H1 (cell line): Measurements from ENCODE around the gene SOHLH1. TPM values are rescaled to one million over a fixed set of nuclear protein-coding genes. Genes with fewer than 3 reads are reported as not detected.

Experiments used
- ATF3 ChIP-seq: IDR thresholded peaks from 2 replicates; pipeline ENCODE4 v1.6.1; 2011; ENCODE audit warnings: low read depth, mild to moderate bottlenecking, low read length; ENCODE audit not compliant: insufficient read depth
- CHD7 ChIP-seq: fragments of 300-600 bp; sonication (generic); IDR thresholded peaks from 2 replicates; pipeline ENCODE4 v1.7.1; 2012; ENCODE audit warnings: low read length, moderate library complexity, mild to moderate bottlenecking, inconsistent platforms; ENCODE audit not compliant: insufficient replicate concordance
- polyA plus RNA-seq, 7 experiments: library from polyadenylated mRNA; depleted of rRNA in 3 of 7; stranded (reverse) in 5 of 7; unstranded in 2 of 7; fragments of >200 nt in 5 of 7; fragments of 200-250 nt in 2 of 7; gene quantifications; 1 replicate in 5 of 7; 2 replicates in 1 of 7; 4 replicates in 1 of 7; pipeline versions ENCODE4 v1.2.1 to v1.2.3, GENCODE V29; 2011 to 2013; ENCODE audit warnings: missing spikeins in 2 of 7, mixed read lengths in 2 of 7
- total RNA-seq: library from RNA; stranded (reverse); fragmentation: NEBNext Ultra II Directional; extraction: Animal tissue kit (Norgen Biotek cat#: 25700); gene quantifications from 2 replicates; pipeline ENCODE4 v1.2.1, GENCODE V29; 2021

SOHLH1 gene
- total and polyA plus RNA-seq, 2 of the 8 experiments (the other 6 are each of a cell fraction or from before 2014, with no cell fraction given) = 0.11 TPM; not detected in 1

GRCh38 chr9:135737840-135738521 lies 38.7 kb upstream of the SOHLH1 start (continued):
- TF ChIP-seq CHD7 (no peak), ATF3 (no peak)
- TF ChIP-seq, all 59 proteins: peak for 0
